ENCODE results near the gene ZBTB48.

DNA sequence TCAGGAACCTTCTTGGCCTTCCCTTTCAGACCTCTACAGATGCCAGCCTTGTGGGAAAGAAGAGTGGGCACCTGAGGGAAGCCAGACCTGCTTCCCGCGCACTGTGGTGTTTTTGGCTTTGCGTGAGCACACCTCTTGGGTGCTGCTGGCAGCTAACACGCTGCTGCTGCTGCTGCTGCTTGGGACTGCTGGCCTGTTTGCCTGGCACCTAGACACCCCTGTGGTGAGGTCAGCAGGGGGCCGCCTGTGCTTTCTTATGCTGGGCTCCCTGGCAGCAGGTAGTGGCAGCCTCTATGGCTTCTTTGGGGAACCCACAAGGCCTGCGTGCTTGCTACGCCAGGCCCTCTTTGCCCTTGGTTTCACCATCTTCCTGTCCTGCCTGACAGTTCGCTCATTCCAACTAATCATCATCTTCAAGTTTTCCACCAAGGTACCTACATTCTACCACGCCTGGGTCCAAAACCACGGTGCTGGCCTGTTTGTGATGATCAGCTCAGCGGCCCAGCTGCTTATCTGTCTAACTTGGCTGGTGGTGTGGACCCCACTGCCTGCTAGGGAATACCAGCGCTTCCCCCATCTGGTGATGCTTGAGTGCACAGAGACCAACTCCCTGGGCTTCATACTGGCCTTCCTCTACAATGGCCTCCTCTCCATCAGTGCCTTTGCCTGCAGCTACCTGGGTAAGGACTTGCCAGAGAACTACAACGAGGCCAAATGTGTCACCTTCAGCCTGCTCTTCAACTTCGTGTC is 995 bp upstream of the ZBTB48 start:
- TF ChIP-seq, protein P1, sequence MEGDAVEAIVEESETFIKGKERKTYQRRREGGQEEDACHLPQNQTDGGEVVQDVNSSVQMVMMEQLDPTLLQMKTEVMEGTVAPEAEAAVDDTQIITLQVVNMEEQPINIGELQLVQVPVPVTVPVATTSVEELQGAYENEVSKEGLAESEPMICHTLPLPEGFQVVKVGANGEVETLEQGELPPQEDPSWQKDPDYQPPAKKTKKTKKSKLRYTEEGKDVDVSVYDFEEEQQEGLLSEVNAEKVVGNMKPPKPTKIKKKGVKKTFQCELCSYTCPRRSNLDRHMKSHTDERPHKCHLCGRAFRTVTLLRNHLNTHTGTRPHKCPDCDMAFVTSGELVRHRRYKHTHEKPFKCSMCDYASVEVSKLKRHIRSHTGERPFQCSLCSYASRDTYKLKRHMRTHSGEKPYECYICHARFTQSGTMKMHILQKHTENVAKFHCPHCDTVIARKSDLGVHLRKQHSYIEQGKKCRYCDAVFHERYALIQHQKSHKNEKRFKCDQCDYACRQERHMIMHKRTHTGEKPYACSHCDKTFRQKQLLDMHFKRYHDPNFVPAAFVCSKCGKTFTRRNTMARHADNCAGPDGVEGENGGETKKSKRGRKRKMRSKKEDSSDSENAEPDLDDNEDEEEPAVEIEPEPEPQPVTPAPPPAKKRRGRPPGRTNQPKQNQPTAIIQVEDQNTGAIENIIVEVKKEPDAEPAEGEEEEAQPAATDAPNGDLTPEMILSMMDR (IDR thresholded peaks at IDR 0.05) = no peak
- TF ChIP-seq EZH2phosphoT487 (IDR thresholded peaks at IDR 0.05) = no peak

Data from neural progenitor cell (in vitro differentiated cells).